Measurements from ENCODE around the gene DDX10.

DDX10 gene

GRCh38 chr11:108826136-108826535 is 161.3 kb downstream of the DDX10 start:
- no peak overlapping the region for H3K9ac ChIP-seq (ENCODE audit: low read depth, low read length, poor library complexity)
- no peak overlapping the region for H3K23ac ChIP-seq (ENCODE audit: low read depth, low read length, poor library complexity)
- peaks cover 0 to 2% of the 10 kb centered on the region in 2 donors for H3K4me1 ChIP-seq (ENCODE audit: control insufficient read depth in 2 of 2, insufficient read depth in 1 of 2, low read depth in 1 of 2, low read length in 2 of 2)
- no peaks in the 10 kb centered on the region for H3K36me3 ChIP-seq (replicated peaks in 1 of 2; ENCODE audit: control insufficient read depth in 2 of 2, insufficient read depth in 2 of 2, low read length in 2 of 2)
- WGBS, 2 donors (ENCODE audit: extremely low coverage in 2 of 2, insufficient read length in 2 of 2, insufficient replicate concordance in 1 of 2) = no CpG with 5 or more reads among the region's 2 CpGs
- H3K9me3 ChIP-seq (replicated peaks in 1 of 2; ENCODE audit: control insufficient read depth in 2 of 2, insufficient read depth in 1 of 2, low read depth in 1 of 2, low read length in 2 of 2) = no peaks in the 10 kb centered on the region
- H4K91ac ChIP-seq (ENCODE audit: low read depth, low read length, poor library complexity) = no peak overlapping the region
- no peak overlapping the region for H3K4ac ChIP-seq (ENCODE audit: low read length)
- no peak overlapping the region for H2BK120ac ChIP-seq (ENCODE audit: low read depth, low read length)
- H3K27ac ChIP-seq (replicated peaks; ENCODE audit: low read length) = no peak overlapping the region
- no peak for DNase-seq (ENCODE audit: low spot score)
- H3K4me3 ChIP-seq (ENCODE audit: low read length in 2 of 2) = no peak overlapping the region
- H2AK5ac ChIP-seq (ENCODE audit: low read depth, low read length) = no peak overlapping the region
- no peak overlapping the region for H2BK5ac ChIP-seq (ENCODE audit: low read length)
- peaks cover 2% of the 10 kb centered on the region for H3K79me1 ChIP-seq (ENCODE audit: low read depth, low read length)
- no peak overlapping the region for H3K14ac ChIP-seq (ENCODE audit: low read length)
- H2BK12ac ChIP-seq (ENCODE audit: low read length) = no peak overlapping the region
- H3K4me2 ChIP-seq (ENCODE audit: insufficient read depth, low read length, poor library complexity, severe bottlenecking) = no peak overlapping the region
- H2AFZ ChIP-seq (ENCODE audit: low read length) = no peak overlapping the region
- H4K8ac ChIP-seq (ENCODE audit: low read depth, low read length) = no peak overlapping the region
- no peak overlapping the region for H2BK15ac ChIP-seq (ENCODE audit: low read length)
- H3K27me3 ChIP-seq (ENCODE audit: control insufficient read depth in 3 of 3, insufficient read depth in 3 of 3, low read depth in 1 of 3, low read length in 3 of 3) = no peaks in the 10 kb centered on the region
- no peak overlapping the region for H3K18ac ChIP-seq (ENCODE audit: low read length)

GRCh38 chr11:108835624-108836023 is 170.8 kb downstream of the DDX10 start:
- Histone ChIP-seq H3K79me1 (ENCODE audit: low read depth, low read length) (no peaks in the 10 kb centered on the region), H3K14ac (ENCODE audit: low read length) (no peak overlapping the region), H4K91ac (ENCODE audit: low read depth, low read length, poor library complexity) (no peak overlapping the region), H3K36me3 (replicated peaks in 1 of 2; ENCODE audit: control insufficient read depth in 2 of 2, insufficient read depth in 2 of 2, low read length in 2 of 2) (peaks cover 0 to 12% of the 10 kb centered on the region in 2 donors), H3K18ac (ENCODE audit: low read length) (no peak overlapping the region), H2BK12ac (ENCODE audit: low read length) (no peak overlapping the region), H3K4me1 (ENCODE audit: control insufficient read depth in 2 of 2, insufficient read depth in 1 of 2, low read depth in 1 of 2, low read length in 2 of 2) (no peaks in the 10 kb centered on the region), H4K8ac (ENCODE audit: low read depth, low read length) (no peak overlapping the region), H2BK5ac (ENCODE audit: low read length) (no peak overlapping the region), H3K4me3 (ENCODE audit: low read length in 2 of 2) (no peak overlapping the region), H3K4ac (ENCODE audit: low read length) (no peak overlapping the region), H3K4me2 (ENCODE audit: insufficient read depth, low read length, poor library complexity, severe bottlenecking) (no peak overlapping the region), H2AK5ac (ENCODE audit: low read depth, low read length) (no peak overlapping the region), H3K9me3 (replicated peaks in 1 of 2; ENCODE audit: control insufficient read depth in 2 of 2, insufficient read depth in 1 of 2, low read depth in 1 of 2, low read length in 2 of 2) (no peaks in the 10 kb centered on the region), H2BK15ac (ENCODE audit: low read length) (no peak overlapping the region), H2AFZ (ENCODE audit: low read length) (no peak overlapping the region), H3K23ac (ENCODE audit: low read depth, low read length, poor library complexity) (no peak overlapping the region), H3K27ac (replicated peaks; ENCODE audit: low read length) (no peak overlapping the region), H2BK120ac (ENCODE audit: low read depth, low read length) (no peak overlapping the region), H3K27me3 (ENCODE audit: control insufficient read depth in 3 of 3, insufficient read depth in 3 of 3, low read depth in 1 of 3, low read length in 3 of 3) (no peaks in the 10 kb centered on the region), H3K9ac (ENCODE audit: low read depth, low read length, poor library complexity) (no peak overlapping the region)
- WGBS, 2 donors (ENCODE audit: extremely low coverage in 2 of 2, insufficient read length in 2 of 2, insufficient replicate concordance in 1 of 2) = no CpG with 5 or more reads among the region's 7 CpGs
- no peak for DNase-seq (ENCODE audit: low spot score)

DNA sequence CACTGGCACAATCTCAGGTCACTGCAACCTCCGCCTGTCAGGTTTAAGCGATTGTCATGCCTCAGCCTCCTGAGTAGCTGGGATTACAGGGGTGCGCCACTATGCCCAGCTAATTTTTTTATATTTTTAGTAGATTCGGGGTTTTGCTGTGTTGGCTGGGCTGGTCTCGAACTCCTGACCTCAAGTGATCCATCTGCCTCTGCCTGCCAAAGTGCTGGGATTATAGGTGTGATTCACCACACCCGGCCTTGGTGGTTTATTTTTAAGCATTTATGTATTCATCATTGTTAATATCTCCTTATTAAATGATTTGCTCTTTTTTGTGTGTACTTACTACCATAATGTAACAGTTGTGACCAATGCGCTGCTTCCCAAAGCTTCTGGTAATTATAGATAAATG is 171.7 kb downstream of the DDX10 start:
- DNase-seq (ENCODE audit: low spot score) = no peak
- Histone ChIP-seq H3K4ac (ENCODE audit: low read length) (no peak overlapping the region), H3K4me1 (ENCODE audit: control insufficient read depth in 2 of 2, insufficient read depth in 1 of 2, low read depth in 1 of 2, low read length in 2 of 2) (no peaks in the 10 kb centered on the region), H3K18ac (ENCODE audit: low read length) (no peak overlapping the region), H3K23ac (ENCODE audit: low read depth, low read length, poor library complexity) (no peak overlapping the region), H4K91ac (ENCODE audit: low read depth, low read length, poor library complexity) (no peak overlapping the region), H3K36me3 (replicated peaks in 1 of 2; ENCODE audit: control insufficient read depth in 2 of 2, insufficient read depth in 2 of 2, low read length in 2 of 2) (peaks cover 0 to 12% of the 10 kb centered on the region in 2 donors), H2BK5ac (ENCODE audit: low read length) (no peak overlapping the region), H3K27me3 (ENCODE audit: control insufficient read depth in 3 of 3, insufficient read depth in 3 of 3, low read depth in 1 of 3, low read length in 3 of 3) (no peaks in the 10 kb centered on the region), H3K4me2 (ENCODE audit: insufficient read depth, low read length, poor library complexity, severe bottlenecking) (no peak overlapping the region), H2AK5ac (ENCODE audit: low read depth, low read length) (no peak overlapping the region), H2BK12ac (ENCODE audit: low read length) (no peak overlapping the region), H3K9me3 (replicated peaks in 1 of 2; ENCODE audit: control insufficient read depth in 2 of 2, insufficient read depth in 1 of 2, low read depth in 1 of 2, low read length in 2 of 2) (no peaks in the 10 kb centered on the region), H3K27ac (replicated peaks; ENCODE audit: low read length) (no peak overlapping the region), H3K9ac (ENCODE audit: low read depth, low read length, poor library complexity) (no peak overlapping the region), H2AFZ (ENCODE audit: low read length) (no peak overlapping the region), H3K14ac (ENCODE audit: low read length) (no peak overlapping the region), H4K8ac (ENCODE audit: low read depth, low read length) (no peak overlapping the region), H3K4me3 (ENCODE audit: low read length in 2 of 2) (no peak overlapping the region), H3K79me1 (ENCODE audit: low read depth, low read length) (no peaks in the 10 kb centered on the region), H2BK15ac (ENCODE audit: low read length) (no peak overlapping the region), H2BK120ac (ENCODE audit: low read depth, low read length) (no peak overlapping the region)
- no CpG with 5 or more reads among the region's 7 CpGs for WGBS, 2 donors (ENCODE audit: extremely low coverage in 2 of 2, insufficient read length in 2 of 2, insufficient replicate concordance in 1 of 2)

GRCh38 chr11:108838102-108838791 is 173.4 kb downstream of the DDX10 start:
- Histone ChIP-seq H2BK12ac (ENCODE audit: low read length) (no peak overlapping the region), H3K4me3 (ENCODE audit: low read length in 2 of 2) (no peak overlapping the region), H4K8ac (ENCODE audit: low read depth, low read length) (no peak overlapping the region), H3K36me3 (replicated peaks in 1 of 2; ENCODE audit: control insufficient read depth in 2 of 2, insufficient read depth in 2 of 2, low read length in 2 of 2) (peaks cover 0 to 12% of the 10 kb centered on the region in 2 donors), H2BK120ac (ENCODE audit: low read depth, low read length) (no peak overlapping the region), H3K79me1 (ENCODE audit: low read depth, low read length) (no peaks in the 10 kb centered on the region), H3K4ac (ENCODE audit: low read length) (no peak overlapping the region), H2BK15ac (ENCODE audit: low read length) (no peak overlapping the region), H3K9ac (ENCODE audit: low read depth, low read length, poor library complexity) (no peak overlapping the region), H3K27me3 (ENCODE audit: control insufficient read depth in 3 of 3, insufficient read depth in 3 of 3, low read depth in 1 of 3, low read length in 3 of 3) (no peaks in the 10 kb centered on the region), H3K18ac (ENCODE audit: low read length) (no peak overlapping the region), H2AFZ (ENCODE audit: low read length) (no peak overlapping the region), H3K4me2 (ENCODE audit: insufficient read depth, low read length, poor library complexity, severe bottlenecking) (no peak overlapping the region), H3K27ac (replicated peaks; ENCODE audit: low read length) (no peak overlapping the region), H3K4me1 (ENCODE audit: control insufficient read depth in 2 of 2, insufficient read depth in 1 of 2, low read depth in 1 of 2, low read length in 2 of 2) (no peaks in the 10 kb centered on the region), H4K91ac (ENCODE audit: low read depth, low read length, poor library complexity) (no peak overlapping the region), H2BK5ac (ENCODE audit: low read length) (no peak overlapping the region), H3K14ac (ENCODE audit: low read length) (no peak overlapping the region), H2AK5ac (ENCODE audit: low read depth, low read length) (no peak overlapping the region), H3K9me3 (replicated peaks in 1 of 2; ENCODE audit: control insufficient read depth in 2 of 2, insufficient read depth in 1 of 2, low read depth in 1 of 2, low read length in 2 of 2) (no peaks in the 10 kb centered on the region), H3K23ac (ENCODE audit: low read depth, low read length, poor library complexity) (no peak overlapping the region)
- no CpG with 5 or more reads among the region's 3 CpGs for WGBS, 2 donors (ENCODE audit: extremely low coverage in 2 of 2, insufficient read length in 2 of 2, insufficient replicate concordance in 1 of 2)
- no peak for DNase-seq (ENCODE audit: low spot score)

Data from neuronal stem cell (in vitro differentiated cells).